HG03139 (cell line): Measurements from ENCODE around the gene ZNF423.
"Not testable (repeated sequence)": the region's sequence is repeated elsewhere in the genome, so short reads cannot be mapped to it uniquely, and the experiment has no call there.

ENCODE experiments used
- ATAC-seq: cut with Tn5 transposase; IDR thresholded peaks from one replicate; pipeline ENCODE4 v1.9.1; 2021; ENCODE audit not compliant: unreplicated experiment

Gene ZNF423

GRCh38 chr16:49700251-49701064 is 155.5 kb downstream of the ZNF423 start:
- no peak for ATAC-seq

- no peak for ATAC-seq
These were observed 156.1 kb downstream of the ZNF423 start for GRCh38 chr16:49699841-49700175.

GRCh38 chr16:49698931-49699840 is 156.7 kb downstream of the ZNF423 start:
- no peak for ATAC-seq

- ATAC-seq = no peak
These were observed 157.5 kb downstream of the ZNF423 start for GRCh38 chr16:49698453-49698815.

- no peak for ATAC-seq
These were observed 158.1 kb downstream of the ZNF423 start for GRCh38 chr16:49697631-49698452.

- no peak for ATAC-seq
These were observed 159.4 kb downstream of the ZNF423 start for GRCh38 chr16:49696414-49697101.

- ATAC-seq = no peak
These were observed 160.0 kb downstream of the ZNF423 start for GRCh38 chr16:49695782-49696413.

- ATAC-seq = no peak
These were observed 162.5 kb downstream of the ZNF423 start for GRCh38 chr16:49693445-49693844.

GRCh38 chr16:49690778-49691177 is 165.1 kb downstream of the ZNF423 start:
- no peak for ATAC-seq

GRCh38 chr16:49688036-49688697 is 167.7 kb downstream of the ZNF423 start:
- no peak for ATAC-seq

- ATAC-seq = no peak
These were observed 168.4 kb downstream of the ZNF423 start for GRCh38 chr16:49687476-49688002.

GRCh38 chr16:49684696-49685095 is 171.2 kb downstream of the ZNF423 start:
- ATAC-seq = no peak

- no peak for ATAC-seq
These were observed 173.2 kb downstream of the ZNF423 start for GRCh38 chr16:49682577-49683165.

GRCh38 chr16:49681217-49681883 is 174.6 kb downstream of the ZNF423 start:
- no peak for ATAC-seq

GRCh38 chr16:49679095-49679494 is 176.8 kb downstream of the ZNF423 start:
- no peak for ATAC-seq

GRCh38 chr16:49677661-49678060 is 178.3 kb downstream of the ZNF423 start:
- ATAC-seq = not testable (repeated sequence)

- no peak for ATAC-seq
These were observed 180.5 kb downstream of the ZNF423 start for GRCh38 chr16:49675413-49675812.

GRCh38 chr16:49674990-49675389 is 180.9 kb downstream of the ZNF423 start:
- ATAC-seq = no peak
